ENCODE data around the gene SLC24A3. TPM values are rescaled to one million over a fixed set of nuclear protein-coding genes. Genes with fewer than 3 reads are reported as not detected.
A peak's percentile ranks its signal among the peaks of the same experiment; 100 is the strongest.

Gene SLC24A3
- total and polyA plus RNA-seq, 2 of the 13 experiments (the other 11 are each of a cell fraction or from before 2014, with no cell fraction given): not detected

DNA sequence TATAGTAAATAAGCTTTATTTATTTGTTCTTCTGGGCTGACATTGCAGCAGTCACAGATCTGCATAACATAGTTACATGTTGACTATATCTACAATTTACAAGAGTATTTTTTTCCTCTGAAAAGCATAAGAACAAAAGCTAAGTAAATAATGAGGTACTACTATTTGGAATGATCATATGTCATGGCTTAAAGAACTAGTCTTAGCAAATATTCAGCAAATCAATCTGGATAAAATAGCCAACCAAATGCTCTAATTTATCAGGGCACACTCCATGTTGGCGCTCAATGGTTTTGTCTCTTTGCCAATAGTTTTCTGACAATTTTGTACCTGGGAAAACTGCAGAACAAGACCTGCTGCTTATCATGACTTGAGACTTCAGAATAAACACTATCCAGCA, 312.2 kb downstream of the SLC24A3 start (continued):
- TF ChIP-seq ZNF574 (CRISPR knock-in tag; IDR thresholded peaks at IDR 0.05) (no peak), ZNF550 (CRISPR knock-in tag; IDR thresholded peaks at IDR 0.05; ENCODE audit: borderline replicate concordance) (no peak)
- TF ChIP-seq, protein P1, sequence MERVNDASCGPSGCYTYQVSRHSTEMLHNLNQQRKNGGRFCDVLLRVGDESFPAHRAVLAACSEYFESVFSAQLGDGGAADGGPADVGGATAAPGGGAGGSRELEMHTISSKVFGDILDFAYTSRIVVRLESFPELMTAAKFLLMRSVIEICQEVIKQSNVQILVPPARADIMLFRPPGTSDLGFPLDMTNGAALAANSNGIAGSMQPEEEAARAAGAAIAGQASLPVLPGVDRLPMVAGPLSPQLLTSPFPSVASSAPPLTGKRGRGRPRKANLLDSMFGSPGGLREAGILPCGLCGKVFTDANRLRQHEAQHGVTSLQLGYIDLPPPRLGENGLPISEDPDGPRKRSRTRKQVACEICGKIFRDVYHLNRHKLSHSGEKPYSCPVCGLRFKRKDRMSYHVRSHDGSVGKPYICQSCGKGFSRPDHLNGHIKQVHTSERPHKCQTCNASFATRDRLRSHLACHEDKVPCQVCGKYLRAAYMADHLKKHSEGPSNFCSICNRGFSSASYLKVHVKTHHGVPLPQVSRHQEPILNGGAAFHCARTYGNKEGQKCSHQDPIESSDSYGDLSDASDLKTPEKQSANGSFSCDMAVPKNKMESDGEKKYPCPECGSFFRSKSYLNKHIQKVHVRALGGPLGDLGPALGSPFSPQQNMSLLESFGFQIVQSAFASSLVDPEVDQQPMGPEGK (CRISPR knock-in tag; IDR thresholded peaks at IDR 0.05): no peak

DNA sequence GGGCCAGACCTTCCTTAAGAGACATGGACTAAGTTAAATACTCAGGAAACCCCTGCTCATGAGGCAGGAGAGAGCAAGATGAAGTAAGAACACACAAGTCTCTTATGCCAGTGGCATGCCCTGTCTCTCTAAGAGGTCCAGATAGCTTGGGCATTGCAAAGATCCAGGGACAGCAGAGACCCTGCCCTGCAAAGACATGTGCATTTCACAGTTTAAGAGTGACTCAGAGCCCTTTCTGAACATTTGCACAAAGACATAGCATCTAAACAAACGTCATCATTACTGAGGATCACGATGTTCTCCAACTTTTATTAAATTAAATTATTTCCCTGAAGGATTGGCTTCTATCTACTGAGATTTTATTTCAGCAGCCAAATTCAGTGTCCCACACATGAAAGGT, 315.1 kb downstream of the SLC24A3 start:
- no peak for ATAC-seq

More for the DNA sequence above, 315.1 kb downstream of the SLC24A3 start:
- no TSS peak for BruUV-seq (replicated peaks)
- intact Hi-C loops (cut with micrococcal nuclease; ENCODE audit: unreplicated experiment) (loop anchor here (10.0 kb wide), 1 partner anchor 137 kb away; no protein-coding TSS in a partner anchor), in situ Hi-C loops (cut with HindIII; ENCODE audit: extremely low pct_ligation_motif_present, low pct_unique_long_range_greater_than_20kb) (no loop called here)
- no peak overlapping the region for H3K4me2 ChIP-seq (ENCODE audit: low read depth, low read length)
- H3K4me3 ChIP-seq (replicated peaks in 1 of 3; ENCODE audit: insufficient read depth in 1 of 3, low read depth in 2 of 3, low read length in 3 of 3): no peak overlapping the region
- DNase-seq (ENCODE audit: low spot score): no peak
- TF ChIP-seq CREB1 (IDR thresholded peaks at IDR 0.05) (peak; percentile 3; the same call in 1 of the 2 replicates), CREB1 (CRISPR knock-in tag; IDR thresholded peaks at IDR 0.05) (no peak), ZNF18 (CRISPR knock-in tag; IDR thresholded peaks at IDR 0.05; ENCODE audit: insufficient replicate concordance) (no peak), GATA4 (IDR thresholded peaks at IDR 0.05; ENCODE audit: borderline replicate concordance, low read depth) (no peak)
- ChIA-PET POLR2A (no interaction called here), CTCF (ENCODE audit: low intra/inter-chr PET ratio, low total read pairs) (no interaction called here)
- no peaks in the 10 kb centered on the region for H3K79me2 ChIP-seq (ENCODE audit: insufficient read depth, low read length)
- no peaks in the 10 kb centered on the region for H4K20me1 ChIP-seq (ENCODE audit: insufficient read depth, low read length)
- WGBS (ENCODE audit: low lambda C conversion rate): 0% methylated on average over 2 of the region's 2 CpGs
- no peak overlapping the region for H3K27ac ChIP-seq (ENCODE audit: extremely low read length, insufficient read depth, low read length)
- no peak overlapping the region for H3K9ac ChIP-seq (ENCODE audit: insufficient read depth, low read depth, low read length)
- H2AFZ ChIP-seq (ENCODE audit: low read length): no peak overlapping the region
- no peaks in the 10 kb centered on the region; a peak in 1 of 5 replicates for H3K27me3 ChIP-seq (ENCODE audit: control insufficient read depth in 1 of 2, insufficient read depth in 2 of 2, low read length in 2 of 2)
- H3K36me3 ChIP-seq (replicated peaks in 1 of 2; ENCODE audit: control insufficient read depth in 1 of 2, insufficient read depth in 2 of 2, low read length in 2 of 2): no peaks in the 10 kb centered on the region
- H3K9me3 ChIP-seq (ENCODE audit: low read length): no peaks in the 10 kb centered on the region
- no peak for FAIRE-seq
- H3K4me1 ChIP-seq (ENCODE audit: insufficient read depth, low read length): no peaks in the 10 kb centered on the region
